Activated T-cell treated with anti-CD3 and anti-CD28 coated beads for 24 hours (primary cell): ENCODE measurements around the gene PRPH.
A peak's percentile ranks its signal among the peaks of the same experiment; 100 is the strongest.
"Not testable (repeated sequence)": the region's sequence is repeated elsewhere in the genome, so short reads cannot be mapped to it uniquely, and the experiment has no call there.

Source experiments
- DNase-seq: peaks from one replicate; pipeline ENCODE4 v3.0.0-alpha.2; 2020; ENCODE audit warnings: low read depth

Gene PRPH

DNA sequence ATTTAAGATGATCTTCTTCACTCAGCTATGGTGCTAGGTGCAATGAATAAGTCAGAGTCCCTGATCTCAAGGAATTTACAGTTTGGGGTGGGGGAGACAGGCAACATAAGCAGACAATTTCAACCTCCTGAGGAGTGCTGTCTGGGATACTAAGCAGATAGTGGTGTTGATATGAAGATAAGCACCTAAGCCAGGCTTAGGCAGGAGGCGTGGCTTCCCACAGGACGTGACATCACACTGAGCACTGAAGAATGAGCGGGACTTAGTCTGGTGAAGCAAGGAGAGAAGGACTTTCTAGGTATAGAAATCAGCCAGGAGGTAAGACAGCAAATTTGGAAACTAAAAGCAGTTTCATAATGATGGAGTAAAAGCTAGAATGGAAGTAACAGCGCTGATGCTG lies 6.8 kb downstream of the PRPH start:
- DNase-seq: no peak

DNA sequence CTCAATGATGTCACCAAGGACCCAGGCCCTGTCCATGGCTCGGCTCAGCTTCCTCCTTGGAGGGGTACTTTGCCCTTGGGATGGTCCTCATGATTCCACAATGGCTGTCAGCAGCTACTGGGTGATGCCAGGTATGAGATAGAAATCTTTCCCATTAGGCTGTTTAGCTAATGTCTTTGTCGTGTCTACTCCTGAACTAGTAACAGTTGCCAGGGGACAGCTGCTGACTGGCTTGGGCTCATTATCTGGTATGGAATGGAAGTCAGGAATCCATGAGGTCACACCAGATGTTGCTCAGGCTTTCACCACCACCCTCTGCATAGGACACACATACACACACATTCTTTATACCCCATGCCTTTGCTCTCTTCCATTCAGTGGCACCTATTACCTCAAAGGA lies 9.2 kb downstream of the PRPH start:
- DNase-seq: no peak

- DNase-seq: no peak
Observed at GRCh38 chr12:49305762-49306510, 11.0 kb downstream of the PRPH start.

GRCh38 chr12:49309386-49309785 lies 14.4 kb downstream of the PRPH start:
- no peak for DNase-seq

- not testable (repeated sequence) for DNase-seq
Observed at GRCh38 chr12:49310451-49311000, 15.6 kb downstream of the PRPH start.

- no peak for DNase-seq
Observed at GRCh38 chr12:49314811-49315210, 19.9 kb downstream of the PRPH start.

- DNase-seq: not testable (repeated sequence)
Observed at GRCh38 chr12:49317118-49317517, 22.2 kb downstream of the PRPH start.

- DNase-seq: not testable (repeated sequence)
Observed at GRCh38 chr12:49320411-49321103, 25.6 kb downstream of the PRPH start.

- DNase-seq: no peak
Observed at GRCh38 chr12:49322367-49322707, 27.4 kb downstream of the PRPH start.

- peak; percentile 96 for DNase-seq
Observed at GRCh38 chr12:49322708-49323523, 28.0 kb downstream of the PRPH start, which contains the start of gene TROAP. Gene TROAP (plus strand): TSS chr12:49323255. CDS start chr12:49323609, 354 bp downstream.

- no peak for DNase-seq
Observed at GRCh38 chr12:49323524-49324097, 28.7 kb downstream of the PRPH start.

- DNase-seq: no peak
Observed at GRCh38 chr12:49325606-49326005, 30.7 kb downstream of the PRPH start.

DNA sequence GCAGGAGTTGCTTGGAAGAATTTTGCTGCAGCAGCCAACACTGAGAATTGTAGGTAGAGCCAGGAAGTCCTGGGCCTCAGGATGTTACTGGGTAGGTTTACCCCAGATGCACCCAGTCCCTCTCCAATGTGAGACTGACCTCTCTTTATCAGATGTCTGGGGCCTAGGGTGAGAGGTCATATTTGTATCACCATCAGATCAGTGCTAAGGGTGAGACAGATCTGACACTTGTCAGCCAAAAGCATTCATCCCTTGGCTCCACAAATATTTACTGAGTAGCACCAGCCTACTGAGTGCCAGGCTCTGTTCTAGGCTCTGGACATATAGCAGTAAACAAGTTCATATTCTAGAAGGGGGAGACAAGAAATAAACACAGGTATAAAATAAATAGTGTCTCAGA lies 32.4 kb downstream of the PRPH start:
- no peak for DNase-seq

GRCh38 chr12:49327887-49328286 lies 32.9 kb downstream of the PRPH start:
- DNase-seq: no peak

DNA sequence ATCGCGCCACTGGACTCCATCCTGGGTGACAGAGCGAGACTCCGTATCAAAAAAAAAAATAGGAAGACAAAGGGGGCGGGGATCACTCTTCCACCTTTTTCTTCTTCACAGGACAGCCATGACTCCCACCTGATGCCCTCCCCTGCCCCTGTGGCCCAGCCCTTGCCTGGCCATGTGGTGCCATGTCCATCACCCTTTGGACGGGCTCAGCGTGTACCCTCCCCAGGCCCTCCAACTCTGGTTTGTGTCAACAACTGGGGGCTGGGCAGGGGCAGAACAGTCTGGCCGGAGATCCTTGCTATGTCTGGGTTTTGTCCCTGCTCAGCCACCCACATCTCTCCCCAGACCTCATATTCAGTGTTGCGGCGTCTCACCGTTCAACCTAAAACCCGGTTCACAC lies 33.9 kb downstream of the PRPH start:
- no peak for DNase-seq

DNA sequence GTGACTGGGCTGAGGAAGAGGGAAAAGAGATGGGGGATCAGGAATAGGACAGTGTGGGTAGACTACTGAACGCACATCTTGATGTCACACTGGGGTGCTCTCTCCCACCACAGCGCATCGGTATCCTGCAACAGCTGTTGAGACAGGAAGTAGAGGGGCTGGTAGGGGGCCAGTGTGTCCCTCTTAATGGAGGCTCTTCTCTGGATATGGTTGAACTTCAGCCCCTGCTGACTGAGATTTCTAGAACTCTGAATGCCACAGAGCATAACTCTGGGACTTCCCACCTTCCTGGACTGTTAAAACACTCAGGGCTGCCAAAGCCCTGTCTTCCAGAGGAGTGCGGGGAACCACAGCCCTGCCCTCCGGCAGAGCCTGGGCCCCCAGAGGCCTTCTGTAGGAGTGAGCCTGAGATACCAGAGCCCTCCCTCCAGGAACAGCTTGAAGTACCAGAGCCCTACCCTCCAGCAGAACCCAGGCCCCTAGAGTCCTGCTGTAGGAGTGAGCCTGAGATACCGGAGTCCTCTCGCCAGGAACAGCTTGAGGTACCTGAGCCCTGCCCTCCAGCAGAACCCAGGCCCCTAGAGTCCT lies 35.2 kb downstream of the PRPH start:
- no peak for DNase-seq

- no peak for DNase-seq
Observed at GRCh38 chr12:49330631-49331379, 35.9 kb downstream of the PRPH start.

GRCh38 chr12:49331380-49332222 lies 36.7 kb downstream of the PRPH start:
- no peak for DNase-seq

- DNase-seq: no peak
Observed at GRCh38 chr12:49332441-49332861, 37.5 kb downstream of the PRPH start.

- DNase-seq: no peak
Observed at GRCh38 chr12:49332891-49333371, 38.0 kb downstream of the PRPH start.
